Measurements from ENCODE around the gene STING1.
"Not testable (repeated sequence)": the region's sequence is repeated elsewhere in the genome, so short reads cannot be mapped to it uniquely, and the experiment has no call there.

Gene STING1

DNA sequence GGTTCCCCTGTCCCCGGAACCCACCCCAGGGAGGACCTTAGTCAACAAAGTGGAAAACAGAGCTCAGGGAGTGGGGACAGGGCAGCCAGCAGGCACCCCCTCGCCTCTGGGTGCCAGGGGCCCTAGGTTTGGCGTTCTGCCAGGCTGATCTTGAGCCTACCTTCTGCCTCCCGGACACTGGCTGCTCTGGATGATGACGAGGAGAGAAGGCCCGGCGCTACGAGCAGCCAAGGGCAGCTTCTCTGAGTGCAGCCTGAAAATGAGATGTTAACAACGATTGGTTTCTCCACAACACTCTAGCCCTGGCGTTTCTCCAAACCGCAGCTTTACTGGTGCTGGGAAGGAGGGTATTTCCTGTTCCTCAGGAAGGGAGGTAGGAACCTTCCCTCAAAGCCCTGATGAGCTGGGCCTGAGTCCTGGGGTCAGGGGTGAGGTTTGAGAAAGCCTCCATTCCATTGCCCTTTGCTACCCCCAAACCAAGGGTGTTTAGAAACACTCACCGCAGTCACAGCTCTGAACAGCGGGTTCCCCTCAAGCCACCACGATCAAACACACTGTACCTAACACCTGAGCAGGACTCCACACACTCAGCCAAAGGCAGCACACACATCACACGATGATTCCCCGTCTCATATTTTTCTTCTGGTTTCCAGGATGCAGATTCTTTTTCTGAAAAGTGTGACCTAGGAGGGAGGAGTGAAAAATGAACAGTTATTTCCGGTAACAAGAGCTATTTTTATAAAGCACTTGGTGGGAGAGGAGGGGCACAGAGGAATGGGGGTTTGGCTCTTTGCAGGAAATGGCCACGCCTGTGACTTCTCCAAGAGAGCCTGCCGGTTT, at the start of gene STING1:
STING1 (minus strand) TSS at position 709 of the 840 bp plus-strand sequence. CDS start 1,054 bp downstream, outside the sequence.
- DNase-seq (ENCODE audit: low read depth), result peak; percentile 94
- peak within 1 kb of the TSS; percentile 86 for H3K4me3 ChIP-seq (ENCODE audit: control insufficient read depth, low read depth, low read length)
- TF ChIP-seq, protein P1, sequence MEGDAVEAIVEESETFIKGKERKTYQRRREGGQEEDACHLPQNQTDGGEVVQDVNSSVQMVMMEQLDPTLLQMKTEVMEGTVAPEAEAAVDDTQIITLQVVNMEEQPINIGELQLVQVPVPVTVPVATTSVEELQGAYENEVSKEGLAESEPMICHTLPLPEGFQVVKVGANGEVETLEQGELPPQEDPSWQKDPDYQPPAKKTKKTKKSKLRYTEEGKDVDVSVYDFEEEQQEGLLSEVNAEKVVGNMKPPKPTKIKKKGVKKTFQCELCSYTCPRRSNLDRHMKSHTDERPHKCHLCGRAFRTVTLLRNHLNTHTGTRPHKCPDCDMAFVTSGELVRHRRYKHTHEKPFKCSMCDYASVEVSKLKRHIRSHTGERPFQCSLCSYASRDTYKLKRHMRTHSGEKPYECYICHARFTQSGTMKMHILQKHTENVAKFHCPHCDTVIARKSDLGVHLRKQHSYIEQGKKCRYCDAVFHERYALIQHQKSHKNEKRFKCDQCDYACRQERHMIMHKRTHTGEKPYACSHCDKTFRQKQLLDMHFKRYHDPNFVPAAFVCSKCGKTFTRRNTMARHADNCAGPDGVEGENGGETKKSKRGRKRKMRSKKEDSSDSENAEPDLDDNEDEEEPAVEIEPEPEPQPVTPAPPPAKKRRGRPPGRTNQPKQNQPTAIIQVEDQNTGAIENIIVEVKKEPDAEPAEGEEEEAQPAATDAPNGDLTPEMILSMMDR (IDR thresholded peaks at IDR 0.05; ENCODE audit: control insufficient read depth, insufficient read depth, low read depth, low read length, missing control alignments), result no peak

DNA sequence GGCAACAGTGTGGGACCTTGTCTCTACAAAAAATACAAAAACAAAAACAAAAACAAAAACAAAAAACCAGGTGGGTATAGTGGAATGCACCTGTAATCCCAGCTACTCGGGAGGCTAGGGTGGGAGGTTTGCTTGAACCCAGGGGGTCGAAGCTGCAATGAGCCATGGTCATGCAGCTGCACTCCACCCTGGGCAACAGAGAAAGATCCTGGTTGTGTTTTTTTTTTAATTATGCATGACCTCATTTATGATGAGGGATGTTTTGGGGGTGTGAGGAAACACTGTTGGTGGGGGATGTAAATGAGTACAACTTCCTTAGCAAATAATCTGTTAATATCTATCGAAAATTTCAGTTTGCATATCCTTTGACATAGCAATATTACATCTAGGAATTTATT, 49.2 kb upstream of the STING1 start:
- no peak for DNase-seq (ENCODE audit: low read depth)
- TF ChIP-seq, protein P1 (IDR thresholded peaks at IDR 0.05; ENCODE audit: control insufficient read depth, insufficient read depth, low read depth, low read length, missing control alignments), result no peak
- no peak overlapping the region for H3K4me3 ChIP-seq (ENCODE audit: control insufficient read depth, low read depth, low read length)

DNA sequence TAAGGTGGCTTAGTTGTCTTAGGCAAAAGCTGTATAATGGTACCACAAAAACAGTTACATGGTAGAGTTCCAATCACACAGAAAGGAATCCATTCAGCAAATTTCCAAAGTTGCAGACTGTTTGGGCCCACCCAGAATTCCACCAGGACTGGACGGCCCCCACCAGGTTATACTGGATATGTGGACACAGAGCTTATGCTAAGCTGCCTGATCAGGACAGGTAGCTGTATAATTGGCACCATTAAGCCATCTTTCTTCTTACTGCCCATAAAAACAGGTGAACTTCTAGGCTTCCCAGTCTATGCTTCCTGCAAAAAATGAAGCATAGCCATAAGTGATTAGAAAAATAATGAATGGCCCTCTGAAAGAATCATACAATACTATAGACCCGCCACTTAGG, 47.5 kb upstream of the STING1 start:
- not testable (repeated sequence) for DNase-seq (ENCODE audit: low read depth); H3K4me3 ChIP-seq (ENCODE audit: control insufficient read depth, low read depth, low read length)

DNA sequence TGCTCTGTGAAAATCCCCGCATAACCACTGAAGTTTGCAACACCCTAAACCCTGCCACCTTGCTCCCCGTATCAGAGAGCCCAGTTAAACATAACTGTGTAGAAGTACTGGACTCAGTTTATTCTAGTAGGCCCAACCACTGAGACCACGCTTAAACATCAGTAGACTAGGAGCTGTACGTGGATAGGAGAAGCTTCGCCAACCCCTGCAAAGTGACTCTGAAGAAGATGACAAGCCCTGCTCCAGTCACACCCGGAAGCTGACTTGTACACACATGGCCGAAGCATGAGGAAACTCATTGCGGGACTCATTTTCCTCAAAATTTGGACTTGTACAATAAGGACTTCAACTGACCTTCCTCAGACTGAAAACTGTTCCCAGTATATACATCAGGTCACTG, 46.1 kb upstream of the STING1 start:
- not testable (repeated sequence) for H3K4me3 ChIP-seq (ENCODE audit: control insufficient read depth, low read depth, low read length)

DNA sequence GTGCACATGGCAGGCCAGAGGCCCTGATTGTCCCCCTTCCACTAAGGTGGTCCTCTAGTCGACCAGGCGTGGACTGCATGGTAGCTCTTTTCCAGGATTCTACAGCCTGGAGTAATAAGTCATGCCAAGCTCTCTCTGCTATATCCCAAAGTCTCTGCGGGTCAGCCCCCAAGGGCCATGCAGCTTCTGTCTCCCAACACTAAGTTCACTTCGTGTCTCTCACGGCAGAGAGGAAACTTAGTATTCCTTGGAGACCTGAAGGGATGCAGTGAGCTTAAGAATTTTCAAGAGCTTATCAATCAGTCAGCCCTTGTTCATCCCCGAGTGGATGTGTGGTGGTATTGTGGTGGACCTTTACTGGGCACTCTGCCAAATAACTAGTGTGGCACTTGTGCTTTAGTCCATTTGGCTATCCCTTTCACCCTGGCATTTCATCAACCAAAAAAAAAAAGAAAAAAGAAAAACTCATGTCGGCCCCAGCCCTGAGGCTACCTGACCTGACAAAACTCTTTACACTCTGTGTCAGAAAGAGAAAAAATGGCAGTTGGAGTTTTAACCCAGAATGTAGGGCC, 45.4 kb upstream of the STING1 start:
- H3K4me3 ChIP-seq (ENCODE audit: control insufficient read depth, low read depth, low read length), result not testable (repeated sequence)

More for the DNA sequence above, 46.1 kb upstream of the STING1 start:
- DNase-seq (ENCODE audit: low read depth), result not testable (repeated sequence)

DNA sequence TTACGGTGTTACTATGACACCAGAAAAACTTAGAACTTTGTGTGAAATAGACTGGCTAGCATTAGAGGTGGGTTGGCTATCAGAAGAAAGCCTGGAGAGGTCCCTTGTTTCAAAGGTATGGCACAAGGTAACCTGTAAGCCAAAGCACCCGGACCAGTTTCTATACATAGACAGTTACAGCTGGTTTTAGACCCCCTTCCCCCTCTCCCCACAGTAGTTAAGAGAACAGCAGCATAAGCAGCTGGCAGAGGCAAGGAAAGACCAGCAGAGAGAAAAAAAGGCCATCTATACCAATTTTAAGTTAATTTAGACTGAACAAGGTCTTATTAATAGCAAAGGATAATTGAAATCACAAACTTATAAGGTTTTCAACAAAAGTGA, 44.5 kb upstream of the STING1 start:
- not testable (repeated sequence) for H3K4me3 ChIP-seq (ENCODE audit: control insufficient read depth, low read depth, low read length); DNase-seq (ENCODE audit: low read depth)

More for the DNA sequence above, 45.4 kb upstream of the STING1 start:
- DNase-seq (ENCODE audit: low read depth), result not testable (repeated sequence)

DNA sequence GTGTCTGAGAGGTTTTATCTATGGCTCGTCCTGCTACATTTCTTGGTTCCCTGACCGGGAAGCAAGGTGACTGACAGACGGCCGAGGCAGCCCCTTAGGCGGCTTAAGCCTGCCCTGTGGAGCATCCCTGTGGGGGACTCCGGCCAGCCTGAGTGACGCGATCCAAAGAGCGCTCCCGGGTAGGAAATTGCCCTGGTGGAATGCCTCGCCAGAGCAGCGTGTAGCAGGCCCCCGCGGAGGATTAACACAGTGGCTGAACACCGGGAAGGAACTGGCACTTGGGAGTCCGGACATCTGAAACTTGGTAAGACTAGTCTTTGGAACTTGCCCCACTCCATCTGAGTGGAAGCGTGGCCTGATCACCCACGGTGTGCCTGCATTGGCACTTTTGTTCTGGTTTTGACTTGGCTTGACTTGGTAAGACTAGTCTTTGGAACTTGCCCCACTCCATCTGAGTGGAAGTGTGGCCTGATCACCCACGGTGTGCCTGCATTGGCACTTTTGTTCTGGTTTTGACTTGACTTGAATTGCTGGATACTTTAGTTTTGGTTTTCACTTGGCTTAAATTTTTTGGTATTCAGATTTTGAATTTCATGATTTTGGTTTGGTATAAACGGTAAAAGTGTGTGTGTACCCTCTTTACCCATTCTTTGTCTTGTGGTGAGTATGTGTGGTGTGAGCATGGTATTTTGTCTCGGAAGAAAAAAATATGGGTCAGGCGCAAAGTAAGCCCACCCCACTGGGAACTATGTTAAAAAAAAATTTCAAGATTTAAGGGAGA, 43.9 kb upstream of the STING1 start:
- H3K4me3 ChIP-seq (ENCODE audit: control insufficient read depth, low read depth, low read length); DNase-seq (ENCODE audit: low read depth): not testable (repeated sequence)

DNA sequence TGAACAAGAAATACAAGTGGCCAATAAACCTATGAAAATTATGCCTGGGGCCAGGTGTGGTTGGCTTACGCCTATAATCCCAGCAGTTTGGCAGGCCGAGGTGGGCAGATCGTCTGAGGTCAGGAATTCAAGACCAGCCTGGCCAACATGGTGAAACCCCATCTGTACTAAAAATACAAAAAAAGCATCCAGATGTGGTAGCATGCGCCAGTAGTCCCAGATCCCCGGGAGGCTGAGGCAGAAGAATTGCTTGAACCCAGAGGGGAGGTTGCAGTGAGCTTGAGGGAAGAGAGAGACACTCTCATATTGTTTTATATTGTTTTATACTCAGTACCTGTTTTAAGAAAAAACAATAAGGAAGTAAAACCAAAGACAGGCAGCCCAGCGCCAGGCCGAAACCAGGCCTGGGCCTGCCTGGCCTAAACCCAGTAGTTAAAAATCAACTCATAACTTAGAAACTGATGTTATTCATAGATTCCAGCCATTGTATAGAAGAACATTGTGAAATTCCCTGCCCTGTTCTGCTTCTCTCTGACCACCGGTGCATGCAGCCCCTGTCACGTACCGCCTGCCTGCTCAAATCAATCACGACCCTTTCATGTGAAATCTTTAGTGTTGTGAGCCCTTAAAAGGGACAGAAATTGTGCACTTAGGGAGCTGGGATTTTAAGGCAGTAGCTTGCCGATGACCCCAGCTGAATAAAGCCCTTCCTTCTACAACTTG, 43.2 kb upstream of the STING1 start:
- H3K4me3 ChIP-seq (ENCODE audit: control insufficient read depth, low read depth, low read length); DNase-seq (ENCODE audit: low read depth): not testable (repeated sequence)

DNA sequence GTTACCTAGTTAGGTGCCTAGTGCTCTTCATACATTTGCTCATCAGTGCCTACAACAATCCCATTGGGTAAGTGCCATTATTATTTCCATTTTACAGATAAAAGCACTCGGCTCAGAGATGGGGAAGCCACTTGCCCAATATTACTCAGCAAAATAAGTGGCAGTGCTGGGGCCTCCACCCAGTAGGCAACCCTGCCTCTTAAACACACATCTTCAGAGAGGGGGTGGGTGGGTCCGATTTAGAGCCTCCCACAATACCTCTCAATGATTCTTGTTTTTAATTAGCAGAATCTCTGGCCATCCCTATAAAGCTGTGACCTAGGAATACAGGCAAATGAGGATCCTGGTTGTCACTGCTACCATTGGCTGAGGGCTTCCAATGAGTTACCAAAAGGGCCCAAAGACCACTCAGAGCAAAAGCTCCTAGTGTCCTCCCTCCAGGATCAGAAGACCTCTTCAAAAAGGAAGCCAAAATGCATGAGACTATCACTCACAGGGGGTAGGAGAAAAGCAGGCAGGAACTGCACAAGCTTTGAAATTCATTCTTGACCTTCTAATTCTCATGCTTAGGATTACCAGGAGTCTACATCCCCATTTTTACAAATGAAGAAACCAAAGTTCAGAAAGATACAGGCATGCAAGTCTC, 42.5 kb upstream of the STING1 start:
- TF ChIP-seq, protein P1 (IDR thresholded peaks at IDR 0.05; ENCODE audit: control insufficient read depth, insufficient read depth, low read depth, low read length, missing control alignments), result no peak
- H3K4me3 ChIP-seq (ENCODE audit: control insufficient read depth, low read depth, low read length), result no peak overlapping the region
- no peak for DNase-seq (ENCODE audit: low read depth)
